Ishikawa (cell line): ENCODE measurements around the gene ITGA5.
A peak's percentile ranks its signal among the peaks of the same experiment; 100 is the strongest.

ENCODE experiments used
- CEBPB ChIP-seq: IDR thresholded peaks from 2 replicates; pipeline ENCODE4 v1.6.1; 2012
- CREB1 ChIP-seq: IDR thresholded peaks from 2 replicates; pipeline ENCODE4 v1.6.1; 2012; ENCODE audit warnings: low read depth
- EGR1 ChIP-seq: IDR thresholded peaks from 2 replicates; pipeline ENCODE4 v1.6.1; 2012
- EP300 ChIP-seq: IDR thresholded peaks from 2 replicates; pipeline ENCODE4 v1.6.1; 2012; ENCODE audit warnings: borderline replicate concordance
- FOXM1 ChIP-seq: IDR thresholded peaks from 2 replicates; pipeline ENCODE4 v1.6.1; 2012; ENCODE audit warnings: low read depth, borderline replicate concordance
- MAX ChIP-seq: IDR thresholded peaks from 2 replicates; pipeline ENCODE4 v1.6.1; 2012
- NFIC ChIP-seq: IDR thresholded peaks from 2 replicates; pipeline ENCODE4 v1.6.1; 2012
- RAD21 ChIP-seq: IDR thresholded peaks from 2 replicates; pipeline ENCODE4 v1.6.1; 2012; ENCODE audit warnings: low read depth
- TAF1 ChIP-seq: IDR thresholded peaks from 2 replicates; pipeline ENCODE4 v1.6.1; 2012; ENCODE audit warnings: low read depth, mild to moderate bottlenecking
- TCF12 ChIP-seq: IDR thresholded peaks from 2 replicates; pipeline ENCODE4 v1.6.1; 2012; ENCODE audit warnings: low read depth
- TEAD4 ChIP-seq: IDR thresholded peaks from 2 replicates; pipeline ENCODE4 v1.6.1; 2012
- USF1 ChIP-seq: IDR thresholded peaks from 2 replicates; pipeline ENCODE4 v1.6.1; 2012
- YY1 ChIP-seq: IDR thresholded peaks from 2 replicates; pipeline ENCODE4 v1.6.1; 2012; ENCODE audit warnings: low read depth
- ZBTB7A ChIP-seq: IDR thresholded peaks from 2 replicates; pipeline ENCODE4 v1.6.1; 2012; ENCODE audit warnings: low read depth
- TF ChIP-seq, protein P1 (sequence below): IDR thresholded peaks from 2 replicates; pipeline ENCODE4 v1.6.1; 2012; ENCODE audit warnings: low read depth, mild to moderate bottlenecking

ITGA5 gene

DNA sequence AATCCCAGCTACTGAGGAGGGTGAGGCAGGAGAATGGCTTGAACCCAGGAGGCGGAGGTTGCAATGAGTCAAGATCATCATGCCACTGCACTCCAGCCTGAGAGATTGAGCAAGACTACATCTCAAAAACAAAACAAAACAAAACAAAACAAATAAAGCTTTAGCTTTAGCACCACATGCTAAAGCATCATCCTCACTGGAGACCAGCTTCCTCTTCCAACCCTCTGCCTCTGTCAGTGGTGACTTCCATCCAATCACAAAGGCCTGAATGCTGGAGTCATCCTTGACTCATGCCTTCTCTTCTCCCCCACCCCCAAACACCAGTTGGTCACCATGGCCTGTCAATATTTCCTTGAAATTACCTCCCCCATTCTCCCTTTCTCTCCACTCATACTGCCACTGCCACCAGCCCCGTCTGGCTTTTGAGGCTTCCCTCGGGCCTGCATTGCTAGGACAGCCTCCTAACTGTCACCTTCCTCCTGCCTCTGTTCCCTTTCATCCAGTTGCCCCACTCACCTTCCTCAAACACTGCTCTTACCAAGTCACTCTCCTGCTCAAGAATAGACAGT lies 35.9 kb downstream of the ITGA5 start:
- TF ChIP-seq, protein P1, sequence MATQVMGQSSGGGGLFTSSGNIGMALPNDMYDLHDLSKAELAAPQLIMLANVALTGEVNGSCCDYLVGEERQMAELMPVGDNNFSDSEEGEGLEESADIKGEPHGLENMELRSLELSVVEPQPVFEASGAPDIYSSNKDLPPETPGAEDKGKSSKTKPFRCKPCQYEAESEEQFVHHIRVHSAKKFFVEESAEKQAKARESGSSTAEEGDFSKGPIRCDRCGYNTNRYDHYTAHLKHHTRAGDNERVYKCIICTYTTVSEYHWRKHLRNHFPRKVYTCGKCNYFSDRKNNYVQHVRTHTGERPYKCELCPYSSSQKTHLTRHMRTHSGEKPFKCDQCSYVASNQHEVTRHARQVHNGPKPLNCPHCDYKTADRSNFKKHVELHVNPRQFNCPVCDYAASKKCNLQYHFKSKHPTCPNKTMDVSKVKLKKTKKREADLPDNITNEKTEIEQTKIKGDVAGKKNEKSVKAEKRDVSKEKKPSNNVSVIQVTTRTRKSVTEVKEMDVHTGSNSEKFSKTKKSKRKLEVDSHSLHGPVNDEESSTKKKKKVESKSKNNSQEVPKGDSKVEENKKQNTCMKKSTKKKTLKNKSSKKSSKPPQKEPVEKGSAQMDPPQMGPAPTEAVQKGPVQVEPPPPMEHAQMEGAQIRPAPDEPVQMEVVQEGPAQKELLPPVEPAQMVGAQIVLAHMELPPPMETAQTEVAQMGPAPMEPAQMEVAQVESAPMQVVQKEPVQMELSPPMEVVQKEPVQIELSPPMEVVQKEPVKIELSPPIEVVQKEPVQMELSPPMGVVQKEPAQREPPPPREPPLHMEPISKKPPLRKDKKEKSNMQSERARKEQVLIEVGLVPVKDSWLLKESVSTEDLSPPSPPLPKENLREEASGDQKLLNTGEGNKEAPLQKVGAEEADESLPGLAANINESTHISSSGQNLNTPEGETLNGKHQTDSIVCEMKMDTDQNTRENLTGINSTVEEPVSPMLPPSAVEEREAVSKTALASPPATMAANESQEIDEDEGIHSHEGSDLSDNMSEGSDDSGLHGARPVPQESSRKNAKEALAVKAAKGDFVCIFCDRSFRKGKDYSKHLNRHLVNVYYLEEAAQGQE = no peak
- TF ChIP-seq ZBTB7A = no peak

DNA sequence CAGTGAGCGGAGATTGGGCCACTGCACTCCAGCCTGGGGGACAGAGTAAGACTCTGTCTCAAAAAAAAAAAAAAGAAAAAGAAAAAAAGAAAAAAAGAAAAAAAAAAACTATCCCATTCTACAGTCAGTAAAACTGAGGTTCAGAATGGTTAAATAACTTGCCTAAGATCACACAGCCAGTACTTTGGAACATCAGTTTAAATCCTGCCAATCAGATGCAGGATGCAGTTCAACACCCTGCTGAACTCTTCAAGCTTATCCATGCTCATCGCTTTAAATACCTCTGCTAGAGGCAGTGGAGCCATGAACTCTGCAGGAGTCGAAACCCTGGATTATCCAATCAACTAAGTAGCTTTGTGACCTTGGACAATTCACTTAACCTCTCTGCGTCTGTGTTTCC lies 37.9 kb downstream of the ITGA5 start:
- TF ChIP-seq TAF1 (no peak), TCF12 (no peak), YY1 (no peak), TEAD4 (no peak), EP300 (no peak), NFIC (no peak), RAD21 (no peak), ZBTB7A (no peak), USF1 (no peak), FOXM1 (no peak), CEBPB (no peak), EGR1 (no peak), MAX (no peak), CREB1 (no peak)
- TF ChIP-seq, protein P1 = no peak

GRCh38 chr12:54379398-54380201 lies 39.5 kb downstream of the ITGA5 start:
- peak; percentile 100 for TF ChIP-seq ZBTB7A
- TF ChIP-seq MAX = peak; percentile 90
- TF ChIP-seq YY1 = peak; percentile 77
- peak; percentile 5; the same call in 1 of the 2 replicates for TF ChIP-seq NFIC
- TF ChIP-seq, protein P1 = no peak
- 0 out of 2 replicates have a peak, but pooled peaks have one; percentile 21 for TF ChIP-seq EP300
- peak; percentile 43; the same call in 1 of the 2 replicates for TF ChIP-seq TAF1
- peak; percentile 67 for TF ChIP-seq EGR1
- no peak for TF ChIP-seq USF1
- 0 out of 2 replicates have a peak, but pooled peaks have one; percentile 12 for TF ChIP-seq CEBPB
- TF ChIP-seq RAD21 = peak; percentile 98
- TF ChIP-seq TCF12 = no peak; the same call in 1 of the 2 replicates
- no peak for TF ChIP-seq TEAD4
- TF ChIP-seq FOXM1 = peak; percentile 60
- no peak for TF ChIP-seq CREB1

GRCh38 chr12:54378796-54379397 lies 40.2 kb downstream of the ITGA5 start:
- TF ChIP-seq TEAD4 = no peak
- no peak for TF ChIP-seq USF1
- TF ChIP-seq CEBPB = no peak
- no peak for TF ChIP-seq MAX
- TF ChIP-seq NFIC = no peak
- no peak for TF ChIP-seq TAF1
- no peak for TF ChIP-seq EP300
- TF ChIP-seq EGR1 = no peak
- TF ChIP-seq YY1 = no peak
- no peak for TF ChIP-seq FOXM1
- TF ChIP-seq, protein P1 = no peak
- TF ChIP-seq CREB1 = no peak
- no peak for TF ChIP-seq ZBTB7A
- no peak for TF ChIP-seq RAD21
- TF ChIP-seq TCF12 = no peak
